ENCODE results near the gene ADCY3. TPM values are rescaled to one million over a fixed set of nuclear protein-coding genes. Genes with fewer than 3 reads are reported as not detected.
"Not testable (repeated sequence)": the region's sequence is repeated elsewhere in the genome, so short reads cannot be mapped to it uniquely, and the experiment has no call there.

Gene ADCY3
- total RNA-seq, 1 experiment from 2014 or later, result 11.3 TPM

GRCh38 chr2:24850944-24851343 lies 69.1 kb downstream of the ADCY3 start:
- no peak for DNase-seq (ENCODE audit: low spot score)

- no peak for DNase-seq (ENCODE audit: low spot score)
Observed at GRCh38 chr2:24845691-24846090, 74.3 kb downstream of the ADCY3 start.

GRCh38 chr2:24844023-24844685 lies 75.9 kb downstream of the ADCY3 start:
- no peak for DNase-seq (ENCODE audit: low spot score)

GRCh38 chr2:24843330-24843860 lies 76.6 kb downstream of the ADCY3 start:
- no peak for DNase-seq (ENCODE audit: low spot score)

- no peak for DNase-seq (ENCODE audit: low spot score)
Observed at GRCh38 chr2:24842081-24843050, 77.7 kb downstream of the ADCY3 start.

- no peak for DNase-seq (ENCODE audit: low spot score)
Observed at GRCh38 chr2:24840962-24841945, 78.8 kb downstream of the ADCY3 start.

- DNase-seq (ENCODE audit: low spot score), result no peak
Observed at GRCh38 chr2:24840164-24840869, 79.7 kb downstream of the ADCY3 start.

GRCh38 chr2:24839729-24840128 lies 80.3 kb downstream of the ADCY3 start:
- no peak for DNase-seq (ENCODE audit: low spot score)

- DNase-seq (ENCODE audit: low spot score), result no peak
Observed at GRCh38 chr2:24838541-24838940, 81.5 kb downstream of the ADCY3 start.

GRCh38 chr2:24837996-24838513 lies 82.0 kb downstream of the ADCY3 start:
- DNase-seq (ENCODE audit: low spot score), result no peak

- no peak for DNase-seq (ENCODE audit: low spot score)
Observed at GRCh38 chr2:24836706-24837105, 83.3 kb downstream of the ADCY3 start.

GRCh38 chr2:24836206-24836605 lies 83.8 kb downstream of the ADCY3 start:
- DNase-seq (ENCODE audit: low spot score), result no peak

- not testable (repeated sequence) for DNase-seq (ENCODE audit: low spot score)
Observed at GRCh38 chr2:24835411-24835810, 84.6 kb downstream of the ADCY3 start.

- DNase-seq (ENCODE audit: low spot score), result no peak
Observed at GRCh38 chr2:24834733-24835395, 85.2 kb downstream of the ADCY3 start.

GRCh38 chr2:24833821-24834732 lies 86.0 kb downstream of the ADCY3 start:
- no peak for DNase-seq (ENCODE audit: low spot score)

GRCh38 chr2:24832931-24833701 lies 86.9 kb downstream of the ADCY3 start:
- DNase-seq (ENCODE audit: low spot score), result no peak

GRCh38 chr2:24832521-24832920 lies 87.5 kb downstream of the ADCY3 start:
- DNase-seq (ENCODE audit: low spot score), result no peak

GRCh38 chr2:24832073-24832461 lies 88.0 kb downstream of the ADCY3 start:
- DNase-seq (ENCODE audit: low spot score), result no peak
